Measurements from ENCODE around the gene MAMLD1.

Gene MAMLD1

DNA sequence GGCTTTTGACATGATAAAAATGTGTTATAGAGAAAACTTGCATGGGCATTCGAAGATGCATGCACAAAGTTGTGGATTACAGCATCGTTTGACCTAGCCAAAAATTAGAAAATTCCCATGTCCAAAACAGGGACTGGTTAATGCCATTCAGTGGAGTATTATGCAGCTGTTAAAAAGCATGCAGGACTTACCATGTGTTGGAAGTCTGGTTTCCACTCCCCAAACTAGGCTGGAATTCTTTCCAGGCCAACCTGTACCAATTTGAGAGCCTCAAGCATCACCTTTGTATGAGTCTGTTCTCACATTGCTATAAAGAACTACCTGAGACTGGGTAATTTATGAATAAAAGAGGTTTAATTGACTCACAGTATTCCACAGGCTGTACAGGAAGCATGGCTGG is 159.4 kb downstream of the MAMLD1 start:
- DNase-seq (ENCODE audit: low read depth in 1 of 2, low spot score in 1 of 2), result no peak
- no peak overlapping the region for H3K27ac ChIP-seq (replicated peaks)
- TF ChIP-seq GABPA (IDR thresholded peaks at IDR 0.05; ENCODE audit: low read depth) (no peak), SPI1 (IDR thresholded peaks at IDR 0.05; ENCODE audit: borderline replicate concordance, low read depth) (no peak), POLR2AphosphoS5 (IDR thresholded peaks at IDR 0.05; ENCODE audit: low read depth) (no peak)
- TF ChIP-seq, protein P1, sequence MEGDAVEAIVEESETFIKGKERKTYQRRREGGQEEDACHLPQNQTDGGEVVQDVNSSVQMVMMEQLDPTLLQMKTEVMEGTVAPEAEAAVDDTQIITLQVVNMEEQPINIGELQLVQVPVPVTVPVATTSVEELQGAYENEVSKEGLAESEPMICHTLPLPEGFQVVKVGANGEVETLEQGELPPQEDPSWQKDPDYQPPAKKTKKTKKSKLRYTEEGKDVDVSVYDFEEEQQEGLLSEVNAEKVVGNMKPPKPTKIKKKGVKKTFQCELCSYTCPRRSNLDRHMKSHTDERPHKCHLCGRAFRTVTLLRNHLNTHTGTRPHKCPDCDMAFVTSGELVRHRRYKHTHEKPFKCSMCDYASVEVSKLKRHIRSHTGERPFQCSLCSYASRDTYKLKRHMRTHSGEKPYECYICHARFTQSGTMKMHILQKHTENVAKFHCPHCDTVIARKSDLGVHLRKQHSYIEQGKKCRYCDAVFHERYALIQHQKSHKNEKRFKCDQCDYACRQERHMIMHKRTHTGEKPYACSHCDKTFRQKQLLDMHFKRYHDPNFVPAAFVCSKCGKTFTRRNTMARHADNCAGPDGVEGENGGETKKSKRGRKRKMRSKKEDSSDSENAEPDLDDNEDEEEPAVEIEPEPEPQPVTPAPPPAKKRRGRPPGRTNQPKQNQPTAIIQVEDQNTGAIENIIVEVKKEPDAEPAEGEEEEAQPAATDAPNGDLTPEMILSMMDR (IDR thresholded peaks at IDR 0.05; ENCODE audit: insufficient read depth, low read length), result no peak
- TF ChIP-seq, protein P2, sequence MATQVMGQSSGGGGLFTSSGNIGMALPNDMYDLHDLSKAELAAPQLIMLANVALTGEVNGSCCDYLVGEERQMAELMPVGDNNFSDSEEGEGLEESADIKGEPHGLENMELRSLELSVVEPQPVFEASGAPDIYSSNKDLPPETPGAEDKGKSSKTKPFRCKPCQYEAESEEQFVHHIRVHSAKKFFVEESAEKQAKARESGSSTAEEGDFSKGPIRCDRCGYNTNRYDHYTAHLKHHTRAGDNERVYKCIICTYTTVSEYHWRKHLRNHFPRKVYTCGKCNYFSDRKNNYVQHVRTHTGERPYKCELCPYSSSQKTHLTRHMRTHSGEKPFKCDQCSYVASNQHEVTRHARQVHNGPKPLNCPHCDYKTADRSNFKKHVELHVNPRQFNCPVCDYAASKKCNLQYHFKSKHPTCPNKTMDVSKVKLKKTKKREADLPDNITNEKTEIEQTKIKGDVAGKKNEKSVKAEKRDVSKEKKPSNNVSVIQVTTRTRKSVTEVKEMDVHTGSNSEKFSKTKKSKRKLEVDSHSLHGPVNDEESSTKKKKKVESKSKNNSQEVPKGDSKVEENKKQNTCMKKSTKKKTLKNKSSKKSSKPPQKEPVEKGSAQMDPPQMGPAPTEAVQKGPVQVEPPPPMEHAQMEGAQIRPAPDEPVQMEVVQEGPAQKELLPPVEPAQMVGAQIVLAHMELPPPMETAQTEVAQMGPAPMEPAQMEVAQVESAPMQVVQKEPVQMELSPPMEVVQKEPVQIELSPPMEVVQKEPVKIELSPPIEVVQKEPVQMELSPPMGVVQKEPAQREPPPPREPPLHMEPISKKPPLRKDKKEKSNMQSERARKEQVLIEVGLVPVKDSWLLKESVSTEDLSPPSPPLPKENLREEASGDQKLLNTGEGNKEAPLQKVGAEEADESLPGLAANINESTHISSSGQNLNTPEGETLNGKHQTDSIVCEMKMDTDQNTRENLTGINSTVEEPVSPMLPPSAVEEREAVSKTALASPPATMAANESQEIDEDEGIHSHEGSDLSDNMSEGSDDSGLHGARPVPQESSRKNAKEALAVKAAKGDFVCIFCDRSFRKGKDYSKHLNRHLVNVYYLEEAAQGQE (IDR thresholded peaks at IDR 0.05; ENCODE audit: insufficient replicate concordance, low read depth), result no peak
- no peaks in the 10 kb centered on the region for H3K27me3 ChIP-seq (ENCODE audit: insufficient read depth, poor library complexity, severe bottlenecking)
- H3K4me3 ChIP-seq (replicated peaks; ENCODE audit: insufficient read depth, low read length), result no peak overlapping the region

DNA sequence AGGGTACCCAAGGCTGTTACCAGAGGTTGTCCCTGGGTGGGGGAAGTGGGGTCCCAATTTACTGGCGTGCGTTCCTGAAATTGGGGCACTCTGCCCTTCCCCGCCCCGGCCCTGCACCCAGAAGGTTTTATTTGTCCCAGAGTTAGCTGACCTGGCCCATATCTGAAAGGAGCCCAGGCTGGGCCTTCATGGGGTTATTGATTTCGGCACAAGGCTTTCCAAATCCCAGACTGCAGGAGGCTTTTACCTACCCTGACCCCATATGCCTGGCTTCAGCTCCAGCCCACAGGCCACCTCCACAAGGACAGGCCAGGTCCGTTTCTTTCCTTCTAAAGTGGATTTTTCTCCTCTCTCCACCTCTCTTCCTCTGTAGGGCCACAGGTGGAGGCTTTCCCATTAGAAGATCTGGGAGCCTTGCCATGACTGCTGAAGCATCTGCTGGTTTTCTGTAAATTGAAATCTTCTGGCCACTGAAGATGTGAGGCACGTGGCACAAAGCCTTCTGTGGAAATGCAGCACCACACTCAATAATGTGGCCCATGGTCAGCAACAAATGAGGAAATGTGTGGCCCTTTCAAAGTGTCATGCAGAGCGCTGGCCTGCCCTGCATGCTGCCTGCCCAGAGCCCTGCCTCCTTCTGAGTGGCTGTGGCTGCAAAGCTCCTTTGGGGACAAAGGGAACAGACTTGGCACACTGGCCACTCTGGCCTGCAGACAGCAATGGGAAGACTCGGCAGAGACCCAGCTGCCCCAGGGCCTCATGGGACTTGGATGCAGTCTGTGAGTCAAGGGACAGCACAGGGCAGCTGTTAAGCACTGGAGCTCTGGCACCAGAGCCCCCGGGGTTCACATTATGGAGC is 162.2 kb downstream of the MAMLD1 start:
- no peaks in the 10 kb centered on the region for H3K27me3 ChIP-seq (ENCODE audit: insufficient read depth, poor library complexity, severe bottlenecking)
- TF ChIP-seq, protein P1 (IDR thresholded peaks at IDR 0.05; ENCODE audit: insufficient read depth, low read length), result no peak
- TF ChIP-seq POLR2AphosphoS5 (IDR thresholded peaks at IDR 0.05; ENCODE audit: low read depth) (no peak), SPI1 (IDR thresholded peaks at IDR 0.05; ENCODE audit: borderline replicate concordance, low read depth) (no peak), GABPA (IDR thresholded peaks at IDR 0.05; ENCODE audit: low read depth) (no peak)
- TF ChIP-seq, protein P2 (IDR thresholded peaks at IDR 0.05; ENCODE audit: insufficient replicate concordance, low read depth), result no peak
- H3K4me3 ChIP-seq (replicated peaks; ENCODE audit: insufficient read depth, low read length), result no peak overlapping the region

DNA sequence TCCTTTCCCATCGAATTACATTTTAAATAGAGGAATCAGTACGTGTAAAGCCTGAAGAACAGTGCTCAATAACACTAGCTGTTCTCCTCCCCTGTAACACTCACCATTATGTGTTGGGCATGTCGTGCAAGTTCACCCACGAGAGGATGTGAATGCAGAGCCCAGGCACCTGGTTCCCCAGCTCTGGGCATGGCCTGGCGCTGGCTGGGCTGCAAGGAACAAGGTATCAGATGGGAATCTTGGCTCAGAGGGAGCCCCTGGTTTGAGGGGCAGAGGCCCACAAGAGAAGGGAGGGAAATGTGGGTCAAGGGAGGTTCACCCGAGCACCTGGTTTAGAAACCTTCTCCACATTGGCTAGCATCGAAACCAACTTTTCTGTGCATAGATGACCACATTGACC is 163.6 kb downstream of the MAMLD1 start:
- Histone ChIP-seq H3K4me3 (replicated peaks; ENCODE audit: insufficient read depth, low read length) (no peak overlapping the region), H3K27ac (replicated peaks) (no peak overlapping the region), H3K27me3 (ENCODE audit: insufficient read depth, poor library complexity, severe bottlenecking) (no peaks in the 10 kb centered on the region)
- TF ChIP-seq SPI1 (IDR thresholded peaks at IDR 0.05; ENCODE audit: borderline replicate concordance, low read depth) (no peak), GABPA (IDR thresholded peaks at IDR 0.05; ENCODE audit: low read depth) (no peak), POLR2AphosphoS5 (IDR thresholded peaks at IDR 0.05; ENCODE audit: low read depth) (no peak)
- TF ChIP-seq, protein P2 (IDR thresholded peaks at IDR 0.05; ENCODE audit: insufficient replicate concordance, low read depth), result no peak
- TF ChIP-seq, protein P1 (IDR thresholded peaks at IDR 0.05; ENCODE audit: insufficient read depth, low read length), result no peak
- no peak for DNase-seq (ENCODE audit: low read depth in 1 of 2, low spot score in 1 of 2)

More for the DNA sequence above, 162.2 kb downstream of the MAMLD1 start:
- no peak overlapping the region for H3K27ac ChIP-seq (replicated peaks)
- no peak for DNase-seq (ENCODE audit: low read depth in 1 of 2, low spot score in 1 of 2)
